Fibroblast of skin of right quadriceps (primary cell): ENCODE data around the gene CATSPER4.

ENCODE experiments used
- DNase-seq: peaks from one replicate; pipeline ENCODE4 v3.0.0-alpha.2; 2013

The CATSPER4 gene

DNA sequence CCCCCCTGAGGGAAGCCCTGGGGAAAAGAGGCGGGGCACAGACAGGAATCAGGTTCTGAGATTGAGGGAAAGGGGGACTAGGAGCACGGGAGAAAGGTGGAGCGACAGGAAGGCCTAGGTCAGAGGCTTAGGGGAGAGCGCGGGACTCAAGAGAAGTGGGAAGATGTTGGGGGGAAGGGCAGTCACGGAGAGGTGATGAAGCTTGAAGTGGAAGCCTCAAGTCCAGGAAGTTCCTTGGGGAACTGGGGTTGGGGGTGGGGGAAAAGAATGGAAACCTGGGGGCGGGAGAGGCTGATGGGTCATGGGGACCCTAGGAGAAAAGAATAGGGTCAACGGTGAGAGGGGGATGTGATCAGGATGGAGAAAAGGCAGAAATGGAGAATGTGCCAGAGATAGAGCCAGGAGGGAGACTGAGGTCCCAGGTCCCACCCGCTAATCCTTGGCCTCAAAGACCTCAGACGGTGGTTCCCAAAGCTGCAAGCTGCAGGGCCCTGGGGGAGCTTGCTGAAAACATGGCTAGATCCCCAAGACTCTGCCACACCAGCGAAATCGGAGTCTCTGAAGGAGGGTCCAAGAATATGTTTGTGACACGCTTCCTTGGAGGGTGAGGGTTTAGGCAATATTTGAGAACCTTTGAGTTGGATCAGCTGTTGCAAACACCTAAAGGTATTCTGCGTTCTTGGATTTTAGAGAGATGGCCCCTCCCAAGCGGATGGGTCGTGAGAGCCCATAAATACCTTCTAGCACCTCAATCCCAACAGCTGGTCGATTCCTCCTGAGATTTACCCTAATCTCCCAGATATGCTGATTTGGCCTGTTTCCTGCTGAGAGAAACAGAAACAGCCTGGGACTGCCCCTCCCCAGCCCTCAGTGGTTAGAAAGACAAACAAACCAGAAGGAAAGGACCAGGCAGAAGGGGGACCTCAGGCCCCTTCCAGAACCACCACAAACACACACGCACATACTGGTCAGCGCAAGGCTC is 25.2 kb upstream of the CATSPER4 start:
- no peak for DNase-seq

- no peak for DNase-seq
These were observed 23.6 kb upstream of the CATSPER4 start for GRCh38 chr1:26166719-26167281.

- DNase-seq = no peak
These were observed 21.8 kb upstream of the CATSPER4 start, which contains the start of gene C1orf232 for GRCh38 chr1:26168410-26169197. TSS of gene C1orf232 (minus strand) at chr1:26168963. CDS start at chr1:26168499, 464 bp downstream.

DNA sequence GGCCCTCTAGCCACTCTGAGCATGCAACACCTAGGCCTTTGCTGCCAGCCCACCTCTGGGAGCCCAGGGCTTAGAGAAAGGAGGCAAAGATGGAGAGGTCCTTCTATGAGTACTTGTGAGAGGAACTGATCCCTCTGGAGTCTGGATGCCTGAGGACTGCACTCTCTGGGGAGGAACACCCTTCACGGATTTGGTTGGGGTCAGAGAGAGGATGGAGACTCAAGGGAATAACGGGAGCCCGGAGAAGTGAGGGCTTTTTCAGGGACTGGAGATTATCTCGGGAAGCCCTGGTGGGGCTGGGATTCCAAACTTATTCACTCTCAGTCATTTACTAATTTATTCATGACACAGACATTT is 21.2 kb upstream of the CATSPER4 start:
- DNase-seq = no peak

GRCh38 chr1:26169669-26170471 is 20.5 kb upstream of the CATSPER4 start, which contains the start of gene ZNF593:
TSS of gene ZNF593 (plus strand) at chr1:26169908. CDS start at chr1:26169984, 76 bp downstream.
- peak; percentile 85 for DNase-seq

GRCh38 chr1:26170472-26170821 is 20.0 kb upstream of the CATSPER4 start:
- no peak for DNase-seq

DNA sequence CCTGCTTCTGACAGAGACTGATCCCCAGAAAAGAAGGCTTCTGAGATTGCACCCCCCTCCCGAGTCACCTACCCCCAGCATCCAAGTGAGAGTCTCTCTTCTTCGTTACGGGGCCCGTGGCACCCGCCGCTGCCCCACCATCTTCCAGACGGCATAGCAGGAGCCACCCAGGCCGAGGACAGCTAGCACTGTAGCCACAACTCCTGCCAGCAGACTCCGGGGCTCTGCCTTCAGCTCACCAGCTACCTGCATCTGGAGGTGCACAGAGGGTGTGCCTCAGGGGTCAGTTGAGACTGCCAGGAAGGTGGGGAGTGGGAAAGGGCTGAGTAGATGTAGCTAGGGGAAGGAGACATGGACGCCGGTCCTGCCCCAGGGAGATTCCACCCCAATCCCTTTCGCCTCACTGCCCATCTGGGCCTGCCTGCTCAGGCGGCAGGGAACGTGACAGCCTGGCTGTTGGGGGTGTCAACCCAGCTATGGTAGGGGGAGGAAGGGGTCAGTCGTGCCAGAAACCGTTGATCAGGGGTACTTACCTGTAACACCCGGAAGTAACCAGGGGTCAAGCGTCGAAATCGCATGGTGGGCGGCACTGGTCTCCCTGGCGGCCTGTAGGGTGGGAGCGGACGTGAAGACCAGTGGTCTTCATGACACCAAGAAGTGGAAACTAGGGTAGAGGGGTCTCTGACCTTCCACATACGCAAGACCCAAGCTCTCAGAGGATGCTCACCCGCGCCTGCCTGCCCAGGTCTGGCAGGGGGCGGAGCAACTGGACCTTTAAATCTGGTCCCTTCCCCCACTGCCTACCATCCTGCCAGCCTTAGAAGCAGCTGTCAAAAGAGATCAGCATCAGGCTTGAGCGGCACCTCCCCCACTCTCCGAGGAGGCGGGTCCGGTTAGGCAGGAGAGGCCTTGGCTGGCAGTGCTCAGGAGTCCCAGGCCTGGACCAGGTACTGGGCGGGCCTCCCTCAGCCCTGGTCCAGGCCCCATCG is 19.0 kb upstream of the CATSPER4 start, which contains the start of gene ZNF593OS:
Gene ZNF593OS, minus strand, starts transcription at position 749 of the 989 bp plus-strand sequence. Its CDS starts 171 bp downstream, at position 578.
- DNase-seq = no peak

DNA sequence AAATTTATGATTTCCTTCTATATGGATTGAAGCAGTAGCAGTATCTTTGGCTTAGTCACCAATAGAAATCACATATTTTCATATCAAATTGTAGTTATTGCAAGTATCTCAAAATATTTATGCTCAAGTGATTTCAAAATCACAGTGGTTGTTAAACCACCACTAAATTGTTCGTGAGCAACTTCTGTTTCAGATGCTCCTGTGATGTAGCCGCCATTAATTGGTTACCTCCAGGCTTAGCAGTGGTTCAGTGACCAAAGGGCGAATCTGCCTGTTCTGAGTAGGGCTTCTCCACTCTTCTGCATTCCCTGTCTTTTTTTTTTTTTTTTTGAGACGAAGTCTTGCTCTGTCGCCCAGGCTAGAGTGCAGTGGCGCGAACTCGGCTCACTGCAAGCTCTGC is 15.1 kb upstream of the CATSPER4 start:
- DNase-seq = no peak

- no peak for DNase-seq
These were observed 13.2 kb upstream of the CATSPER4 start, which contains the start of gene CNKSR1 for GRCh38 chr1:26177182-26177684. TSS of gene CNKSR1 (plus strand) at chr1:26177491. CDS start at chr1:26177548, 57 bp downstream.

- no peak for DNase-seq
These were observed 10.3 kb upstream of the CATSPER4 start for GRCh38 chr1:26180010-26180506.

DNA sequence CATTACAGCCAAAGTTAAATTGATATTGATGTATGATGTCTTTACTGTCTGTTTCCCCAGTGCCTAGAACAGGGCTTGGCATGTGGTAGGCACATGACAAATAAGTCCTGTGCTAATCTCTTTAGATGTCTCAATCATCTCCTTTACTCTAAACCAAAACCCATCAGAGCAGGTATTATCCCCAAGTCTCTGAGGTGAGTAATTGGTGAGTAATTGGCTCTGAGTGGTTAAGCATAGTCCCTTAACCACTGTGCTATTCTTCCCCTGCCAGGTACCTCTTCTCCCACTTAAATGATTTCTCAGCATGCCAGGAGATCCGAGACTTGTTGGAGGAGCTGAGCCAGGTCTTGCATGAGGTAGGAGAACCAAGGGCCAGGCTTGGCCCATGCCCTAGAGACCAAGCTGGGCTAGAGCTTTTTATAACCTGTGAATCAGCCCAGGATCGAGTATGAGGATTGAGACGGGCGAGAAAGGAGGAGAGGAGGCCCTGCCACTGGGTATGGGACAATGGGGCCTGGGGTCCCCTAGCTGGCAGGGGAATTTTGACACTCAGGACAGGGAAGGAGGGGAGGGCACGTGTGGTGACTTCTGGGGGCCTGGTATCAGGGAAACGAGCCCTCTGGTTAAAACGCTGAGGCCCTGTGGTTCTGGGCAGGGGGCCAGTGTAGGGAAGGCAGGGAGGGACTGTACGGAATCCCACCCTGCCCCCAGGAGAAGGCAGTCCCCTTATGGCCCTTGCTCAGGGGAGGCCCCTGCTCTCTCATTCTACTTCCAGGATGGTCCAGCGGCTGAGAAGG is 8.6 kb upstream of the CATSPER4 start:
- DNase-seq = no peak

DNA sequence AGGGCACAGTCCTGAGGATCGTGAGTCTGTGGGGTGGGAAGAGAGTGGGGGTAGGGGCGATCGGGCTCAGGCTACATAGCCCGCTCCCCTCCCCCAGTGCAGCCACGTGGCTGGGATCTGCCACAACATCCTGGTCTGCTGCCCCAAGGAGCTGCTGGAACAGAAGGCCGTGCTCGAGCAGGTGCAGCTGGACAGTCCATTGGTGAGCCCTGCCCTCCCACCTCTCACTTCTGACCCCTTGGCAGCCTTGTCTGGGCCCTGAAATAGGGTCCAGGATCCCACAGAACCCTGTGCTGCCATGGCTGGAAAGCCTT is 8.1 kb upstream of the CATSPER4 start:
- DNase-seq = no peak

DNA sequence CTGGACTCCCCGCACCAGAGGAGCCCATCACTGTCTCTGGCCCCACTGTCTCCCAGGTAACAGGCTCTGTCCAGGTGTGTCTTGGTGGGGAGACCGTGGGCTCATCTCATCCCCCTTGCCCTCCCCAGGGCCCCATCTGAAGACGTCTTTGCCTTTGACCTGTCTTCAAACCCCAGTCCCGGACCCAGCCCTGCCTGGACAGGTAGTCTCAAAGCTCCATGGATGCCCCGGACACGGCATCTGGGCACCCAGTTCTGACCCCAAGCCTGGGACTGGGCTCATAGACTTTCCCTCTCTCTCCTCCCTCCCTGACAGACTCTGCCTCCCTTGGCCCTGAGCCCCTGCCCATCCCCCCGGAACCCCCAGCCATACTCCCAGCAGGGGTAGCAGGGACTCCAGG is 6.3 kb upstream of the CATSPER4 start:
- DNase-seq = no peak

GRCh38 chr1:26184883-26185282 is 5.5 kb upstream of the CATSPER4 start:
- no peak for DNase-seq

DNA sequence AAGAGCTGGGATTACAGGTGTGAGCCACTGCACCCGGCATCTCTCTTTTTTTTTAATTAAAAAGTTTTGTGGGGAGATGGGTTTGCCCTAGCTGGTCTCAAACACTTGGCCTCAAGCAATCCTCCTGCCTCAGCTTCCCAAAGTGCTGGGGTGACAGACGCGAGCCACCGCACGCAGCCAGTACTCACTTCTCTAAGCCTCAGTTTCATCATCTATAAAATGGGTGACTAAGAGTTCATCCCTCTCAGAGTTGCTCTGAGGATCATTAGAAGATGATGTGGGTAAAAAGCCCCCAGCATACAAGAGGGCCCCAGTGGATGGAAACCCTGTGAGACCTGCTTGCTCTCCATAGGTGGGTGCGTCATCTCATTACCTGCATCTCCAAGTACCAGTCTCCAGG is 2.5 kb upstream of the CATSPER4 start:
- no peak for DNase-seq

DNA sequence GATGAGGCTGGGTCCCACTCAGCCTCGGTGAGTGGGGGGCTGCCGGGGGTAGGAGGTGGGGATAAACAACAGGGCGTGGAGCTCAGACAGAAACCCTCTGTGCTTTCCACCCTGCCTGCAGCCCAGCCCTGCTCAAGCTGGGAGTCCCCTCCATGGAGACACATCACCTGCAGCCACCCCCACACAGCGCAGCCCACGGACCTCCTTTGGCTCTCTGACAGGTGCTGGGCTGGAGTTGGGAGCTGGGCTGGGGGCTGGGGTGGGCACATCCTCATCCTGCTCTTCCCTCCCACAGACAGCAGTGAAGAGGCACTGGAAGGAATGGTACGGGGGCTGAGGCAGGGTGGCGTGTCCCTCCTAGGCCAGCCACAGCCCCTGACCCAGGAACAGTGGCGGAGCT is 1.9 kb upstream of the CATSPER4 start:
- DNase-seq = no peak

GRCh38 chr1:26189331-26189730 is 1.1 kb upstream of the CATSPER4 start:
- DNase-seq = no peak

DNA sequence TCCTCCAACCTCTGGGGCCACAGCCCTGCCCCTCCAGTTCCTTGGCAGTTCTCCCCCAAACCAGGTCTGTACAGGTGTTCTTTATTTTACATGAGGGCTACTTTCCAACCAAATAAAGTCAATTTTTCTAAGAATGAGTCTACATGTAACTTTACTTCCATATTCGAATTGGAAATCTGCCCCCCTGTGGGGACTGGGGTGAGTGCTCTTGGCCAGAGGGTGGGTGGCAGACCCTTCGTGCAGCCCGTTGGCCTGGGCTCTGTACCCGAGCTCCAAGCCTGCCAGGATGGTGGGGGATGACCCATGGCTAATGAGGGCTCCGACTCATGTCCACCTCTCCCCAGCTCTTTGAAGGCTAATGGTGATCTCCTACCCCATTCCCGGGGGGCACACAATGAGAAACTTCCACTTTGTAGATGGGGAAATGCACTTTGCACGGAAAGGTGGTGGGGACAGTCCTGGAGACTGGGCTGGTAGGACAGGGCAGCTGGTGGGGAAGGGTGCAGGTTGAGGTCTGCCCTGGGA is 589 bp upstream of the CATSPER4 start:
- DNase-seq = no peak

- no peak for DNase-seq
These were observed 1.3 kb downstream of the CATSPER4 start for GRCh38 chr1:26191739-26192138.

DNA sequence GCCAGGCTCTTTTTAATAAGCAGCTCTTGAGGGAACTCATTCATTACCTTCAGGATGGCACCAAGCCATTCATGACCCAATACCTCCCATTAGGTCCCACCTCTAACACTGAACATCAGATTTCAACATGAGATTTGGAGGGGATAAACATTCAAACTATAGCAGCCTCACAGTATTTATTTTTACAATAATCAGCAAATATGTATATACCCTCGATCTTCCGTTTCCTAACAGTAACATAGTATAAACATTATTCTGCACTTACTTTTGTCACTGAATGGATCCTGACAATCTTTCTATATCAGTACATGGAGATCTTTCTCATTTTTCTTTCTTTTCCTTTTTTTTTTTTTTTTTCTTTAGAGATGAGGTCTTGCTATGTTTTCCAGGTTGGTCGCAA is 5.4 kb downstream of the CATSPER4 start:
- no peak for DNase-seq
